Measurements from ENCODE around the gene SLC45A1. TPM values are rescaled to one million over a fixed set of nuclear protein-coding genes. Genes with fewer than 3 reads are reported as not detected.

The SLC45A1 gene
- total and polyA plus RNA-seq, 9 of the 15 experiments (the other 6 are each of a cell fraction or from before 2014, with no cell fraction given) = not detected

GRCh38 chr1:8389958-8390535, 72.1 kb downstream of the SLC45A1 start:
- Histone ChIP-seq H3K4me3 (no peak overlapping the region), H3K27ac (ENCODE audit: extremely low read depth, low read depth, low read length) (no peak overlapping the region), H3K4me2 (ENCODE audit: insufficient read depth, low read length) (no peak overlapping the region), H3K36me3 (ENCODE audit: control insufficient read depth, insufficient read depth, low read length) (no peaks in the 10 kb centered on the region; the same call in 2 of the 3 replicates), H3K9ac (ENCODE audit: insufficient read depth in 1 of 2, low read depth in 2 of 2, low read length in 2 of 2) (no peak overlapping the region), H3K4me1 (replicated peaks in 1 of 2; ENCODE audit: control insufficient read depth in 2 of 2, insufficient read depth in 2 of 2, low read length in 2 of 2) (peaks cover 16 to 37% of the 10 kb centered on the region in 2 experiments), H3K9me1 (ENCODE audit: control insufficient read depth, insufficient read depth, low read length) (no peaks in the 10 kb centered on the region), H4K20me1 (replicated peaks; ENCODE audit: control insufficient read depth, insufficient read depth, low read length) (peaks cover 12% of the 10 kb centered on the region), H3K27me3 (ENCODE audit: control insufficient read depth in 2 of 2, insufficient read depth in 2 of 2, low read length in 2 of 2) (no peaks in the 10 kb centered on the region), H2AFZ (ENCODE audit: low read depth, low read length) (no peak overlapping the region), H3K79me2 (ENCODE audit: control insufficient read depth, insufficient read depth, low read length) (peaks cover 19% of the 10 kb centered on the region), H3K9me3 (replicated peaks; ENCODE audit: control insufficient read depth, insufficient read depth, low read depth, low read length) (no peaks in the 10 kb centered on the region)
- in situ Hi-C loops (cut with MboI) (no loop called here), intact Hi-C loops (cut with micrococcal nuclease) (no loop called here)
- DNase-seq (ENCODE audit: extremely low read depth in 1 of 4, low spot score in 3 of 4) = no peak
- CTCF ChIA-PET (ENCODE audit: low intra/inter-chr PET ratio) = no interaction called here
- no peak for TF ChIP-seq CREB3L1 (IDR thresholded peaks at IDR 0.05; ENCODE audit: borderline replicate concordance, low read depth)
- TF ChIP-seq STAT5B (CRISPR knock-in tag; IDR thresholded peaks at IDR 0.05) = no peak
- TF ChIP-seq SRF (CRISPR knock-in tag; IDR thresholded peaks at IDR 0.05) = no peak
- TF ChIP-seq PML (IDR thresholded peaks at IDR 0.05; ENCODE audit: low read length) = no peak
- TF ChIP-seq CEBPZ (IDR thresholded peaks at IDR 0.05; ENCODE audit: borderline replicate concordance, low read depth, low read length) = no peak
- no peak for TF ChIP-seq TRIM25 (IDR thresholded peaks at IDR 0.05; ENCODE audit: borderline replicate concordance)
- no peak for TF ChIP-seq ZNF165 (CRISPR knock-in tag; IDR thresholded peaks at IDR 0.05; ENCODE audit: borderline replicate concordance)
- TF ChIP-seq KDM1A (IDR thresholded peaks at IDR 0.05) = no peak
- TF ChIP-seq RBFOX2 (IDR thresholded peaks at IDR 0.05; ENCODE audit: low read depth, low read length) = no peak
- no peak for TF ChIP-seq ETV6 (IDR thresholded peaks at IDR 0.05; ENCODE audit: borderline replicate concordance in 1 of 2, low read depth in 2 of 2, low read length in 1 of 2)
- TF ChIP-seq ETV6 (CRISPR knock-in tag; IDR thresholded peaks at IDR 0.05; ENCODE audit: borderline replicate concordance) = no peak
- TF ChIP-seq ZBTB5 (IDR thresholded peaks at IDR 0.05) = no peak
- no peak for TF ChIP-seq HOXB6 (CRISPR knock-in tag; IDR thresholded peaks at IDR 0.05; ENCODE audit: borderline replicate concordance)
- no peak for TF ChIP-seq SRSF9 (IDR thresholded peaks at IDR 0.05; ENCODE audit: borderline replicate concordance, low read depth, low read length)
- no TSS peak for BruUV-seq (replicated peaks)
- no peak for FAIRE-seq
- POLR2A ChIA-PET = interaction anchor here (1.0 to 1.6 kb wide), 3 partner anchors 12 to 135 kb away, joined by 3 to 5 read pairs (median 3); no protein-coding TSS in a partner anchor
- 84% methylated on average over 7 of the region's 7 CpGs for WGBS (ENCODE audit: insufficient coverage, low coverage, missing lambda C conversion rate)
- ATAC-seq = no peak

All from K562 (cell line).